Fibroblast of villous mesenchyme (primary cell): Measurements from ENCODE around the gene KIAA0040. TPM values are rescaled to one million over a fixed set of nuclear protein-coding genes. Genes with fewer than 3 reads are reported as not detected.
"Not testable (repeated sequence)": the region's sequence is repeated elsewhere in the genome, so short reads cannot be mapped to it uniquely, and the experiment has no call there.

ENCODE experiments used
- DNase-seq: peaks from one replicate; pipeline ENCODE4 v3.0.0-alpha.2; 2010; ENCODE audit warnings: low read depth
- H3K4me3 ChIP-seq: 2 replicates; pipeline ENCODE4 v1.5.1; 2011; ENCODE audit warnings: low read depth, mild to moderate bottlenecking, low read length
- total RNA-seq: library from RNA; depleted of rRNA; stranded (reverse); fragments of >200 nt; gene quantifications from 2 replicates; pipeline ENCODE4 v1.2.3, GENCODE V29; 2012
- TF ChIP-seq, protein P1 (sequence below): IDR thresholded peaks from 2 replicates; pipeline ENCODE4 v1.5.1; 2012; ENCODE audit warnings: low read depth, mild to moderate bottlenecking, low read length; ENCODE audit not compliant: insufficient read depth

KIAA0040 gene
- total RNA-seq, 1 donor: under 0.01 TPM

DNA sequence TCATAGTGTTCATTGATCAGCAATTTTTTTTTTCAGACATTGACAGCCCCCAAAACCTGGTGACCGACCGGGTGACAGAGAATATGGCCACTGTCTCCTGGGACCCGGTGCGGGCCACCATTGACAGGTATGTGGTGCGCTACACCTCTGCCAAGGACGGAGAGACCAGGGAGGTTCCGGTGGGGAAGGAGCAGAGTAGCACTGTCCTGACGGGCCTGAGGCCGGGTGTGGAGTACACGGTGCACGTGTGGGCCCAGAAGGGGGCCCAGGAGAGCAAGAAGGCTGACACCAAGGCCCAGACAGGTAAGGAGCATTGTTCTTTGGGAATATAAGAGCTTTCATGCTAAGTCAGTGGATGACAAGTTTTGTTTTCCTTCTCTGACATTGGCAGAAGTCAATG lies 75.7 kb downstream of the KIAA0040 start:
- no peak overlapping the region for H3K4me3 ChIP-seq
- TF ChIP-seq, protein P1, sequence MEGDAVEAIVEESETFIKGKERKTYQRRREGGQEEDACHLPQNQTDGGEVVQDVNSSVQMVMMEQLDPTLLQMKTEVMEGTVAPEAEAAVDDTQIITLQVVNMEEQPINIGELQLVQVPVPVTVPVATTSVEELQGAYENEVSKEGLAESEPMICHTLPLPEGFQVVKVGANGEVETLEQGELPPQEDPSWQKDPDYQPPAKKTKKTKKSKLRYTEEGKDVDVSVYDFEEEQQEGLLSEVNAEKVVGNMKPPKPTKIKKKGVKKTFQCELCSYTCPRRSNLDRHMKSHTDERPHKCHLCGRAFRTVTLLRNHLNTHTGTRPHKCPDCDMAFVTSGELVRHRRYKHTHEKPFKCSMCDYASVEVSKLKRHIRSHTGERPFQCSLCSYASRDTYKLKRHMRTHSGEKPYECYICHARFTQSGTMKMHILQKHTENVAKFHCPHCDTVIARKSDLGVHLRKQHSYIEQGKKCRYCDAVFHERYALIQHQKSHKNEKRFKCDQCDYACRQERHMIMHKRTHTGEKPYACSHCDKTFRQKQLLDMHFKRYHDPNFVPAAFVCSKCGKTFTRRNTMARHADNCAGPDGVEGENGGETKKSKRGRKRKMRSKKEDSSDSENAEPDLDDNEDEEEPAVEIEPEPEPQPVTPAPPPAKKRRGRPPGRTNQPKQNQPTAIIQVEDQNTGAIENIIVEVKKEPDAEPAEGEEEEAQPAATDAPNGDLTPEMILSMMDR: no peak
- DNase-seq: no peak

DNA sequence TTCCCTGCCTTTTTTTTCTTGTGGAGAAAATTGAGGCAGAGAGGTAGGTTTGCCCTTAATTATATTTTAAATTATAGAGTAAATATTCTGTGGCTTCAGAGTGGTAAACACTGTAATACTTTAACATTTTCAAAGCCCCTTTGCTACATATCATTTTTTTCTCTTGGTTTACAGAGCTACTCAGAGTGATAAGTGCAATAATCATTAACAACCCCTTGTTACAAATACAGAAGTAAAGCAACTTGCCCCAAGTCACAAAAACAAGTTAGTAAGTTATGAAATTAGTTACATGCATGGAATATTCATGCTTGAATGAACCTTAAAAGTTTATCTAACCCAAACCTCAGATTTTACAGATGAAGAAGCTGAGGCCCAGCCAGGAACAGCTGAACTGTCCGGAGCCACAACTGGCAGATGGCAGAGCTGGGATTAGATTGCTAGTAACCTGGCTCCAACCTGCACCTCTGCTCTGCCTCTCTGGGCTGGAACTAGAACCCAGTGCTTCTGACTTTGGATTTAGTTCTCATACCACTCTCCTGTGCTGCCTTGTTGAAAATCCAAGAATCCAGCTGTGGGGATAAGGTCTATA lies 76.3 kb downstream of the KIAA0040 start:
- DNase-seq: no peak
- TF ChIP-seq, protein P1: no peak
- no peak overlapping the region for H3K4me3 ChIP-seq

DNA sequence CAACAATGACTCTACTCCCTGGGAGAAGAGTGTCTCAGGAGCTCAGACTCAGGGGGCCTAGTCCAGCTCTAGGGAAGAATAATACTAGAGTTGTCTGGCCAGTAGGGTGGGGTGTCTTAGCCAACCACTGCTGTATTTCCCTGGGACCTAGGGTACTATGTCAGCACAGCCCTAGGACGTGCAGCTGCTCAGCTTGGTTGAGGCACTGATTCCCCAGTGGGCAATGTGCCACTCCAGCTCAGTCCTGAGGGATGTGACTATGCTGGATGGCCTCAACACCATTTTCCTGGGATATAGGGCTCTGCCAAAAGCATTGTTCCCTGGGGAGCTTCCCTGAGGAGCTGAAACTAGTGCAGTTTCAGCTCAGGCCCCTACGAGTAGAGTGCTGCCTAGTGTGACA lies 77.6 kb downstream of the KIAA0040 start:
- no peak for DNase-seq
- no peak overlapping the region for H3K4me3 ChIP-seq
- TF ChIP-seq, protein P1: no peak

GRCh38 chr1:175108331-175108820 lies 84.2 kb downstream of the KIAA0040 start:
- not testable (repeated sequence) for DNase-seq

More at GRCh38 chr1:175108331-175108820, 84.2 kb downstream of the KIAA0040 start:
- not testable (repeated sequence) for H3K4me3 ChIP-seq

Other genes starting within 250 kb of the KIAA0040 start
- 222 and 281 TPM in 2 replicates for gene CACYBP, start 192.8 kb downstream of the KIAA0040 start, total RNA-seq
- gene MRPS14, start 169.4 kb downstream of the KIAA0040 start, total RNA-seq: 22.2 and 25.9 TPM in 2 replicates
- not detected in 2 replicates for gene TNN, start 124.9 kb downstream of the KIAA0040 start, total RNA-seq